HG02852 (cell line): Measurements from ENCODE around the gene SCAMP1.
A peak's percentile ranks its signal among the peaks of the same experiment; 100 is the strongest.

Source experiments
- ATAC-seq: cut with Tn5 transposase; IDR thresholded peaks from one replicate; pipeline ENCODE4 v1.9.1; 2021; ENCODE audit warnings: mild to moderate bottlenecking, moderate library complexity; ENCODE audit not compliant: unreplicated experiment

SCAMP1 gene

GRCh38 chr5:78490709-78491485, 130.5 kb downstream of the SCAMP1 start:
- no peak for ATAC-seq

DNA sequence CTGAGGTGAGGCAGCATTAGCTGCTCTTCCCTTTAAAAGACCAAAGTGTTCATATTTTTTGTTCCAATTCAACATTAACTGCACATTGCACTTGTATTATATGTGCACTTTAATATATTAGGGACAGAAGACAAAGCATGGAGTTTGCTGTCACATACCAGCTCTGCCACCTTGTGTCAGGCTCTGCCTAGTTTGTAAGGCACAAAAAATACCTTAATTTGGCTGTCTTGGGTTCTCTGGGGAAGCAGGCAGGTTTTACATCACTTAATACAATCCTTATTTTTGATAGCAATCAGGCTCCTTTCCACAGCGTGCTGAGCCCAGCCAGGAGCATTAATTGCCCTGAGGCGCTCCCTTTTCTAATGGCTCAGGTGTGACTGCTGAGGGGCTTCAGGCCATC, 131.8 kb downstream of the SCAMP1 start:
- no peak for ATAC-seq

- no peak for ATAC-seq
These were observed 132.2 kb downstream of the SCAMP1 start for GRCh38 chr5:78492650-78493049.

- ATAC-seq, result no peak
These were observed 135.4 kb downstream of the SCAMP1 start for GRCh38 chr5:78495800-78496199.

DNA sequence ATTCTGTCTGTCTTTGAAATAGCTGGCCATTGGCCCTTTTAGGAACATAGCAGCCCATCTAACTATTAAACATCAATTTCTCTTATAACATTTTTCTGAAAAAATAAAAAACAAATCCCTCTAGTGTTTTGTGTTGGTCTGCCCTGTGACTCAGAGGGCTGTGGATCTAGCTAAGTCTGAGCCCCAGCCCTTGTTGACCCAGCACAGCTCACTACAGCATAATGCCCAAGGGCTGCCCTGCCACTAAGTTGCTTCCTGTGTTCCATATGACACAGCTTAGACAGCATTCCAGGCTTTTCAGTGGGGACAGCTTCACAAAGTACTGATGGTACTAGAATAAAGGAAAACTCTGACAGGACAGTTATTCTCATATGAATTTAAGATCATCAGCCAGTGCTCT, 136.0 kb downstream of the SCAMP1 start:
- no peak for ATAC-seq

DNA sequence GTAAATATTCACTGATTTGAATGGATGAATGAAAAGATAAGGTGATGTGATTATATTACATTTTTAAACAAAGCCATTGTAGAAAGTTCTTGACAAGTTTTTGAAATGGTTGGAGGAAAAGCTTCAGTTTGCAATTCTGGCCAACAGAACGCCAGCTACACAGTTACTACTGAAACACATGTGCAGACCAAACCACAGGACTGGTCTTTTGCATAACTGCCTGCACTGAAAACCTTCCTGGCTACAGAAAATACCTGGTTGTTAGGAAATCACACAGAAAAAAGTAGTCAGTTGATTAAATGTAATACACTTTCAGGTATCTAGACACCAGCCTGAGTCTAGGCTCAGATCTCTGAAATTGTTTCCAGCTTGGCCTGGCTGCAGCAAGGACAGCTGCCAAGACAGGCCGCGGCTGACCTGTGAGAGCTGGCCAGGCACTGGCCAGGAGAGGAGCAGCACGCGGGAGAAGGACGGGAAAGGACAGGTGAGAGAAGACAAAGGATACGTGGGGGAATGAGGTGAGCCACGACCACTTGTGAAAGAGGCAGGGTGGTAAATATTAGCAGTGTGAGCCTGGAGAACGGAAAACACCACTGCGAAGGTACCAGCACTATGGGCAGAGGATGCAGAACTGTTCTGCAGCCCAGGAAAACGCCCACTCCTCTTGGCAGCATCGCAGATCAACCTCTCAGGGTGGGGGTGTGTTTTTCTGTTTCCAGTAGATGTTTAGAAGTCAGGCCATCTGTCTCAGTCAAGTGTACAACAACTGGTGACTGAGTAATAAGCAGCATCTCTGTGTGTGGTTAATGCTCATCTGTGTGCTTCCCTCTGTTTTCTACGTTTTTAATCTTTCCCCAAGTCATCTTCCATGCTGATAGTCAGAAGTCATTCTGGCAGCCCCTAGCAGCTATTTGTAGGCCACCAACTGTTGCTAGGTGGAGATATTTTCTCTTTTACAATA, 137.4 kb downstream of the SCAMP1 start:
- peak; percentile 67 for ATAC-seq

DNA sequence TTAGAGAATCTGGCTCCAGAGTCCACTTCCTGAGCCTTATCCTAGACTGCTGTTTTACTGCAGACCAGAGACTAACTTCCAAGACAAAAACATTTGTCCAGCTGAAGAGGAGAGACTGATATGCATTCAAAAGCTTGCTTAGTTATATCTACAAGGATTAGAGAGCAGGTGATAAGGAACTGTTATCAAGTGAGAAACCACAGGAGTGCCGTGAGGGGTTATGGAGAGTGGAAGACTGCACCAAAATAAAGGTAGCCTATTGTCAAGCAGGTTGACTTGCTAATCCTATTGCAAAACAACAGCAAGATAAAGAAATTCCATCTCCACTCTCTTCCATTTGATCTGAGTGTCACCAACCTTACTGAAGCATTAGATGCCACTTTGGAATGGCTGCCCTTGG, 139.1 kb downstream of the SCAMP1 start:
- ATAC-seq, result no peak

DNA sequence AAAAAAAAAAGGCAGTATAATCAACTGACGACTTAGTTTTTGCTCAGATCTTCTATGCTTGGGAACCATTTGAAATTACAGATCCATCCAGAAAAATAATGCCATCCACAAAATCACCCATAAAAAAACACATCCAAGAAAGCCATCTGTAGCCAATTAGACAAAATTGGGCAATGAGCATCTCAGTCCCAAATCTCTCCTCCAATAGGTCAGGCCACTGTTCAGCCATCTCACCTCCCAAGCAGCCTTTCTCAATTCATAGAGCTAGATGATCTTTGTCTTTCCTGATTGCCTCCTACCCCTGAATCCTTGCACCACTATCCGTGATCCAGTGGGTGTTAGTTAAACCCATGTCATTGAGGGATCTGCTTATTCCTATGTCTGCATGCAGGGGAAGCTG, 139.6 kb downstream of the SCAMP1 start:
- ATAC-seq, result no peak

GRCh38 chr5:78500871-78501270, 140.5 kb downstream of the SCAMP1 start:
- no peak for ATAC-seq

DNA sequence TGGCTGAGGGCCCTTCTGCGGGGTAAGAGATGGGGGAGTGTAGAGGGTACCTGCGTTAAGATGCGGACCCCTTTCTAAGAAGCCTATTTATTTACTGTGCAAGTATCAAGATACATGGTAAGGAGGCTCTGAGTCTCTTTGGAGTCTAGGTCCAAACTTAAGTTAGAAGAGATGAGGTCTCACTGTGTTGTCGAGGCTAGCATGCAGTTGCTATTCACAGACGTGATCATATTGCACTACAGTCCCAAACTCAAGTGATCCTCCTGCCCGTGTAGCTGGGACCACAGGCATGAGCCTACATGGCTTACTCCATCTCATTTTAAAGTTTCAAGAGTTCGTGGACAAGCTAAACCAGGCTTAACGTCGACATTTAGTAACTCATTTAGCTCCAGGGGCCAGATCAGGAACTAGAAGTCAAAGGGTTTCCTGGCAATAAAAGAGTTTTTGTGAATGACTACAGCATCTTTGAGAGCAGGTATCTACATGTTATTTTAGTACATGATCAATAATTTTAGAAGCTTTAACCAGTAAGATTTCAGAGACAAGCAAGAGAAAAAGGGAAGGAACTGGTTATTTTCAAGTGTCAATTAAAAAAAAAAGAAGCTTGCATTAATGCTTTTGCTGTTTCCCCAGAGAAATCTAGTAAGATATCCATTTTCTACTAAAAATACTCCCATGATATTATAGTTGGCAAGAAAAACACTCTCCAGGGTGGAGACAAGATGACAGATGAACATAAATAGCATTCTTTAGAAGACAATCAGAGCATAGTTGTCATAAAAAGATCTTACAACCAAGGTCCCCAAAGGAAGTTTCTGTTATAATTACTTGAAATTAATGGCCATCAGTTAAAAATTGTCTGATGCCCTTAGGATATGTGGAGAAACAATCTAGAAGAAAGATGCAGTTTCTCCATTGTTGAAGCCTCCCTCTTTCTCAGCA, 141.3 kb downstream of the SCAMP1 start:
- no peak for ATAC-seq

GRCh38 chr5:78503958-78504653, 143.7 kb downstream of the SCAMP1 start:
- no peak for ATAC-seq

GRCh38 chr5:78504704-78505677, 144.6 kb downstream of the SCAMP1 start:
- ATAC-seq, result no peak

DNA sequence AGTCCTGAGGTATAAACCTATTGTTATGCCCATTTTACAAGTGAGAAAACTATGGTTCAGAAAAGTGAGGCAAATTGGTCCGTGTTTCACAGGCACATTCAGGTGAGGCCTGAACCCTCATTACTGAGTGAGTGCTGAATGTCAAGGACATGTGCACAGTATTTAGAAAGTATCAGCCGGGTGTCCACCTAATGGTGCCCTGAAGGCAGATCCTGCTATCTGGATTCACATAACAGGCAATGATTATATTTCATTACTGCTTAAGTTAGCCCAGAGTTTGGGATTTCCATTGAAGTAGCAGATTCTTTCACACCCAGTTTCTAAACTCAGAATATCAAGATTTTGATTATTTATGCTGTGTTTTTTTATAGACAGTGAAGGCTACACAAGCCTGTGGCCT, 145.4 kb downstream of the SCAMP1 start:
- ATAC-seq, result no peak

- ATAC-seq, result no peak
These were observed 146.0 kb downstream of the SCAMP1 start for GRCh38 chr5:78506261-78507024.

- no peak for ATAC-seq
These were observed 147.1 kb downstream of the SCAMP1 start for GRCh38 chr5:78507531-78507930.

- no peak for ATAC-seq
These were observed 147.9 kb downstream of the SCAMP1 start for GRCh38 chr5:78508186-78508765.

GRCh38 chr5:78509145-78509865, 148.9 kb downstream of the SCAMP1 start:
- ATAC-seq, result no peak
